HEK293T (cell line): ENCODE data around the gene AP3S2.

Experiments used
- BHLHE40 ChIP-seq: fragments of 450-650 bp; IDR thresholded peaks from 2 replicates; pipeline ENCODE4 v1.6.1; 2016; ENCODE audit warnings: mild to moderate bottlenecking, moderate library complexity, borderline replicate concordance
- CTBP1 ChIP-seq: fragments of 450-650 bp; IDR thresholded peaks from 2 replicates; pipeline ENCODE4 v1.6.1; 2016; ENCODE audit warnings: borderline replicate concordance
- ELF4 ChIP-seq: fragments of 450-650 bp; IDR thresholded peaks from 2 replicates; pipeline ENCODE4 v1.6.1; 2017; ENCODE audit warnings: antibody characterized with exemption
- FOXA1 ChIP-seq: fragments of 450-650 bp; IDR thresholded peaks from 2 replicates; pipeline ENCODE4 v1.6.1; 2016; ENCODE audit warnings: mild to moderate bottlenecking
- FOXK2 ChIP-seq: fragments of 450-650 bp; IDR thresholded peaks from 2 replicates; pipeline ENCODE4 v1.6.1; 2016; ENCODE audit warnings: mild to moderate bottlenecking
- FOXM1 ChIP-seq: fragments of 450-650 bp; IDR thresholded peaks from 2 replicates; pipeline ENCODE4 v1.6.1; 2017; ENCODE audit warnings: mild to moderate bottlenecking, borderline replicate concordance
- HDGF ChIP-seq: fragments of 450-650 bp; IDR thresholded peaks from 2 replicates; pipeline ENCODE4 v1.6.1; 2017; ENCODE audit warnings: antibody characterized with exemption, borderline replicate concordance
- NFRKB ChIP-seq: fragments of 450-650 bp; IDR thresholded peaks from 2 replicates; pipeline ENCODE4 v1.6.1; 2016; ENCODE audit warnings: mild to moderate bottlenecking, moderate library complexity
- SP1 ChIP-seq: fragments of 450-650 bp; IDR thresholded peaks from 2 replicates; pipeline ENCODE4 v1.6.1; 2017
- SUZ12 ChIP-seq: fragments of 450-650 bp; IDR thresholded peaks from 2 replicates; pipeline ENCODE4 v1.6.1; 2016; ENCODE audit warnings: mild to moderate bottlenecking
- TARDBP ChIP-seq: fragments of 450-650 bp; IDR thresholded peaks from 2 replicates; pipeline ENCODE4 v1.6.1; 2016
- TF ChIP-seq, protein P1 (sequence below): fragments of 450-650 bp; IDR thresholded peaks from 2 replicates; pipeline ENCODE4 v1.6.1; 2016

DNA sequence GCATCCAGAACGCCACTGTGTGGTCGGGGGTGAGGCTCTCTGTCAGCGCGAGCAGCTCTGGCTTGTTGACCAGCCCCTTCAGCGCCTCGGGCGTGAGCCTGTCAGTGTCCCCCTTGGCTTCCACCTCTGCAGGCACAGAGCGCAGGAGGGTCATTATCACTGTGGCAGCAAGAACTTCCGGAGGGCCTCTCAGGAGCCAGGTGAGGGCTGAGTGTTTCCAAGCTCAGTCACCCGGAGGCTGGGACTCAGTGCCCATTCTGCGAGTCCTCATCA, 10.0 kb upstream of the AP3S2 start:
- no peak for TF ChIP-seq SP1
- no peak for TF ChIP-seq BHLHE40
- no peak for TF ChIP-seq FOXM1
- no peak for TF ChIP-seq NFRKB
- TF ChIP-seq TARDBP: no peak
- TF ChIP-seq HDGF: no peak
- TF ChIP-seq CTBP1: no peak
- TF ChIP-seq ELF4: no peak
- TF ChIP-seq FOXK2: no peak
- TF ChIP-seq SUZ12: no peak
- no peak for TF ChIP-seq FOXA1
- TF ChIP-seq, protein P1, sequence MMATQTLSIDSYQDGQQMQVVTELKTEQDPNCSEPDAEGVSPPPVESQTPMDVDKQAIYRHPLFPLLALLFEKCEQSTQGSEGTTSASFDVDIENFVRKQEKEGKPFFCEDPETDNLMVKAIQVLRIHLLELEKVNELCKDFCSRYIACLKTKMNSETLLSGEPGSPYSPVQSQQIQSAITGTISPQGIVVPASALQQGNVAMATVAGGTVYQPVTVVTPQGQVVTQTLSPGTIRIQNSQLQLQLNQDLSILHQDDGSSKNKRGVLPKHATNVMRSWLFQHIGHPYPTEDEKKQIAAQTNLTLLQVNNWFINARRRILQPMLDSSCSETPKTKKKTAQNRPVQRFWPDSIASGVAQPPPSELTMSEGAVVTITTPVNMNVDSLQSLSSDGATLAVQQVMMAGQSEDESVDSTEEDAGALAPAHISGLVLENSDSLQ: no peak
